GM12878 (cell line): ENCODE data around the gene COX10. TPM values are rescaled to one million over a fixed set of nuclear protein-coding genes. Genes with fewer than 3 reads are reported as not detected.

ENCODE experiments used
- ATAC-seq: fragments of 200-7000 bp; cut with Tn5 transposase; 3 replicates; pipeline ENCODE4 v1.9.1; 2020; ENCODE audit warnings: mild to moderate bottlenecking, moderate library complexity
- BruUV-seq: library from RNA; stranded (reverse); fragments of 400-500 nt; replicated peaks from 2 replicates; lab custom pipeline; 2021; lab: Mats Ljungman, UMichigan
- CTCF ChIA-PET: fragments of 300-600 bp; sonication (Branson Sonifier 250); formaldehyde crosslinking; extraction: SDS; loops from one replicate; lab custom pipeline; 2021; ENCODE audit warnings: inconsistent platforms; lab: Yijun Ruan, JAX
- POLR2A ChIA-PET: fragments of 350-600 bp; formaldehyde crosslinking; extraction: SDS; loops from one replicate; lab custom pipeline; 2021; ENCODE audit warnings: inconsistent platforms; lab: Charles Lee
- RAD21 ChIA-PET: fragments of 300-600 bp; sonication (Branson Sonifier 250); formaldehyde crosslinking; loops from one replicate; lab custom pipeline; 2023; ENCODE audit warnings: antibody characterized with exemption; ENCODE audit not compliant: unreplicated experiment; lab: Charles Lee
- SMC1A ChIA-PET: fragments of 300-600 bp; sonication (Branson Sonifier 250); formaldehyde crosslinking; loops from one replicate; lab custom pipeline; 2023; ENCODE audit not compliant: unreplicated experiment, uncharacterized antibody; lab: Charles Lee
- DNase-seq: peaks from one replicate; pipeline ENCODE4 v3.0.0-alpha.2; 2011; ENCODE audit warnings: low read depth, low spot score
- FAIRE-seq: peaks from 3 replicates; lab custom pipeline; 2011; peaks lifted over from hg19 to GRCh38; lab: Jason Lieb, UNC
- H2AFZ ChIP-seq: 2 replicates; pipeline ENCODE4 v1.6.0; 2011; ENCODE audit warnings: low read depth, low read length, control low read depth; ENCODE audit not compliant: control insufficient read depth
- H3K27ac ChIP-seq: 2 replicates; pipeline ENCODE4 v1.5.1; 2011; ENCODE audit warnings: control low read depth; ENCODE audit not compliant: control insufficient read depth, insufficient read depth
- H3K27me3 ChIP-seq, 2 experiments: replicated peaks in 1 of 2; 2 replicates each; pipeline versions ENCODE4 v1.6.0 to v1.6.1; 2011; ENCODE audit warnings: low read length in 1 of 2; ENCODE audit not compliant: control insufficient read depth in 2 of 2, insufficient read depth in 2 of 2
- H3K36me3 ChIP-seq, 2 experiments: 2 replicates each; pipeline ENCODE4 v1.5.1; 2011; ENCODE audit warnings: low read length in 1 of 2; ENCODE audit not compliant: control insufficient read depth in 2 of 2, insufficient read depth in 2 of 2
- H3K4me1 ChIP-seq: 2 replicates; pipeline ENCODE4 v1.6.1; 2011; ENCODE audit warnings: mild to moderate bottlenecking, low read length, moderate library complexity, mixed read lengths; ENCODE audit not compliant: control insufficient read depth, insufficient read depth
- H3K4me2 ChIP-seq: 2 replicates; pipeline ENCODE4 v1.6.0; 2011; ENCODE audit warnings: control low read depth; ENCODE audit not compliant: control insufficient read depth, insufficient read depth
- H3K4me3 ChIP-seq: fragments of 200-600 bp; sonication (generic); 2 replicates; pipeline ENCODE4 v1.5.1; 2016
- H3K79me2 ChIP-seq: 2 replicates; pipeline ENCODE4 v1.6.0; 2011; ENCODE audit warnings: low read length; ENCODE audit not compliant: control insufficient read depth, insufficient read depth
- H3K9ac ChIP-seq: 2 replicates; pipeline ENCODE4 v1.8.0; 2011; ENCODE audit warnings: low read length, control low read depth, mixed read lengths; ENCODE audit not compliant: control insufficient read depth, insufficient read depth
- H3K9me3 ChIP-seq: replicated peaks from 3 replicates; pipeline ENCODE4 v1.5.1; 2011; ENCODE audit warnings: mild to moderate bottlenecking, low read length; ENCODE audit not compliant: control insufficient read depth, insufficient read depth
- H4K20me1 ChIP-seq: 2 replicates; pipeline ENCODE4 v1.6.0; 2011; ENCODE audit not compliant: control insufficient read depth, insufficient read depth
- ATF3 ChIP-seq: IDR thresholded peaks from 2 replicates; pipeline ENCODE4 v1.6.1; 2011; ENCODE audit warnings: low read depth, mild to moderate bottlenecking, low read length, moderate library complexity, borderline replicate concordance; ENCODE audit errors: extremely low read depth
- NR2C1 ChIP-seq: fragments of 450-650 bp; IDR thresholded peaks from 2 replicates; pipeline ENCODE4 v1.6.1; 2017; ENCODE audit warnings: antibody characterized with exemption, mild to moderate bottlenecking, moderate library complexity
- PKNOX1 ChIP-seq: fragments of 450-650 bp; IDR thresholded peaks from 2 replicates; pipeline ENCODE4 v1.6.1; 2016; ENCODE audit warnings: mild to moderate bottlenecking
- RB1 ChIP-seq: fragments of 450-650 bp; formaldehyde crosslinking; IDR thresholded peaks from 2 replicates; pipeline ENCODE4 v1.6.1; 2017; ENCODE audit warnings: mild to moderate bottlenecking, borderline replicate concordance
- REST ChIP-seq: IDR thresholded peaks from 2 replicates; pipeline ENCODE4 v1.6.1; 2012; ENCODE audit warnings: mild to moderate bottlenecking, low read depth, low read length
- RUNX3 ChIP-seq: IDR thresholded peaks from 2 replicates; pipeline ENCODE4 v1.6.1; 2012; ENCODE audit warnings: low read length, inconsistent platforms
- ZBTB40 ChIP-seq: fragments of 450-650 bp; IDR thresholded peaks from 2 replicates; pipeline ENCODE4 v1.6.1; 2016; ENCODE audit warnings: mild to moderate bottlenecking, moderate library complexity, borderline replicate concordance
- WGBS: methylation state at CpG from one replicate; pipeline ENCODE4 v1.1.6; 2016; ENCODE audit warnings: low lambda C conversion rate; ENCODE audit not compliant: insufficient replicate concordance, insufficient coverage; ENCODE audit errors: missing lambda C conversion rate; 5-methylcytosine and 5-hydroxymethylcytosine counted together
- in situ Hi-C: fragments of 300-500 bp; cut with MboI; formaldehyde crosslinking; loops from 9 replicates; pipeline ENCODE4 v1.14.3; 2018; ENCODE audit warnings: mixed read lengths
- intact Hi-C: fragments of 100-400 bp; cut with micrococcal nuclease; formaldehyde crosslinking; loops from one replicate; pipeline ENCODE4 v1.14.2; 2022; ENCODE audit not compliant: unreplicated experiment
- polyA plus RNA-seq, 11 experiments: library from polyadenylated mRNA; depleted of rRNA in 4 of 11; unstranded in 6 of 11; stranded (reverse) in 5 of 11; fragments of >200 nt; fragmentation: Nextera tagmentation in 4 of 11; fragmentation: Illumina TruSeq in 1 of 11; extraction: Ambion mirVana in 4 of 11; extraction: Trizol in 1 of 11; gene quantifications; 1 replicate in 1 of 11; 2 replicates in 10 of 11; pipeline versions ENCODE4 v1.2.1 to v1.2.3, GENCODE V29; 2011 to 2016; ENCODE audit warnings: inconsistent platforms in 2 of 11, missing spikeins in 2 of 11, low read depth in 1 of 11
- total RNA-seq, 4 experiments: library from RNA; depleted of rRNA in 3 of 4; stranded (reverse); fragments of >200 nt in 3 of 4; fragmentation: Illumina TruSeq in 1 of 4; extraction: Trizol in 1 of 4; gene quantifications; 2 replicates each; pipeline versions ENCODE4 v1.2.1 to v1.2.3, GENCODE V29; 2013 to 2021

The COX10 gene
- total and polyA plus RNA-seq, 10 of the 15 experiments (the other 5 are each of a cell fraction or from before 2014, with no cell fraction given): 9.6 to 29.4 (median 21.3) TPM

GRCh38 chr17:14091367-14091766 is 22.1 kb downstream of the COX10 start:
- TF ChIP-seq ATF3 (no peak), REST (no peak), RUNX3 (no peak), RB1 (no peak), NR2C1 (no peak), ZBTB40 (no peak), PKNOX1 (no peak)
- no peak for DNase-seq
- no peaks in the 10 kb centered on the region for H3K27me3 ChIP-seq
- H2AFZ ChIP-seq: no peak overlapping the region
- in situ Hi-C loops: no loop called here
- SMC1A ChIA-PET: interaction anchor here (0.7 to 3.2 kb wide), 5 partner anchors 8 to 100 kb away, joined by 3 to 8 read pairs (median 3); no protein-coding TSS in a partner anchor
- RAD21 ChIA-PET: no interaction called here
- 97% methylated on average over 4 of the region's 4 CpGs for WGBS
- ATAC-seq: no peak
- CTCF ChIA-PET: interaction anchor here (1.4 kb wide), 1 partner anchor 20 kb away, joined by 4 read pairs; no protein-coding TSS in a partner anchor
- intact Hi-C loops: no loop called here
- H3K9ac ChIP-seq: no peak overlapping the region
- peaks cover 12% of the 10 kb centered on the region for H3K79me2 ChIP-seq
- no peak overlapping the region for H3K4me3 ChIP-seq
- no peak overlapping the region for H3K27ac ChIP-seq
- no peaks in the 10 kb centered on the region; the same call in none of the 2 replicates for H3K4me1 ChIP-seq
- H3K36me3 ChIP-seq: no peaks in the 10 kb centered on the region; a peak in 1 of 4 replicates
- POLR2A ChIA-PET: no interaction called here
- FAIRE-seq: no peak
- no peaks in the 10 kb centered on the region for H3K9me3 ChIP-seq
- no peak overlapping the region for H3K4me2 ChIP-seq
- BruUV-seq: no TSS peak
- no peaks in the 10 kb centered on the region; the same call in 1 of the 2 replicates for H4K20me1 ChIP-seq
